Stimulated activated CD4-positive, alpha-beta T cell treated with anti-CD3 and anti-CD28 coated beads, TNF-alpha, amount 100 ng/mL, for 4 hours (primary cell): ENCODE data around the gene CBX1.
"Not testable (repeated sequence)": the region's sequence is repeated elsewhere in the genome, so short reads cannot be mapped to it uniquely, and the experiment has no call there.

Source experiments
- DNase-seq, 3 experiments: peaks; one replicate each; pipeline ENCODE4 v3.0.0-alpha.2; 2020; ENCODE audit warnings: low read depth in 3 of 3

Gene CBX1

GRCh38 chr17:48072811-48073210, 28.5 kb downstream of the CBX1 start:
- not testable (repeated sequence) for DNase-seq

GRCh38 chr17:48071654-48072053, 29.6 kb downstream of the CBX1 start:
- no peak for DNase-seq

- no peak for DNase-seq
These were observed 31.1 kb downstream of the CBX1 start for GRCh38 chr17:48070195-48070594.

GRCh38 chr17:48068491-48068961, 32.8 kb downstream of the CBX1 start:
- no peak for DNase-seq

- DNase-seq: not testable (repeated sequence)
These were observed 33.5 kb downstream of the CBX1 start for GRCh38 chr17:48067808-48068207.

GRCh38 chr17:48067245-48067644, 34.0 kb downstream of the CBX1 start:
- DNase-seq: no peak

GRCh38 chr17:48066656-48067055, 34.6 kb downstream of the CBX1 start:
- no peak for DNase-seq

- no peak for DNase-seq
These were observed 35.1 kb downstream of the CBX1 start for GRCh38 chr17:48066192-48066591.

GRCh38 chr17:48064638-48065037, 36.6 kb downstream of the CBX1 start:
- no peak for DNase-seq

GRCh38 chr17:48062273-48062672, 39.0 kb downstream of the CBX1 start:
- no peak for DNase-seq

GRCh38 chr17:48060249-48060648, 41.0 kb downstream of the CBX1 start:
- no peak for DNase-seq

- no peak for DNase-seq
These were observed 42.1 kb downstream of the CBX1 start for GRCh38 chr17:48059125-48059668.

GRCh38 chr17:48058393-48059124, 42.7 kb downstream of the CBX1 start:
- no peak for DNase-seq

- DNase-seq: no peak
These were observed 43.7 kb downstream of the CBX1 start for GRCh38 chr17:48057626-48058025.

GRCh38 chr17:48056879-48057278, 44.4 kb downstream of the CBX1 start:
- no peak for DNase-seq

- no peak for DNase-seq
These were observed 45.0 kb downstream of the CBX1 start for GRCh38 chr17:48056246-48056745.

GRCh38 chr17:48055531-48056245, 45.6 kb downstream of the CBX1 start:
- no peak for DNase-seq

- no peak for DNase-seq
These were observed 46.8 kb downstream of the CBX1 start for GRCh38 chr17:48054238-48055185.

GRCh38 chr17:48053758-48054237, 47.5 kb downstream of the CBX1 start:
- DNase-seq: no peak

GRCh38 chr17:48052956-48053757, 48.1 kb downstream of the CBX1 start:
- DNase-seq: no peak
